Measurements from ENCODE around the gene GEMIN5.
"Not testable (repeated sequence)": the region's sequence is repeated elsewhere in the genome, so short reads cannot be mapped to it uniquely, and the experiment has no call there.

Gene GEMIN5

GRCh38 chr5:154943527-154943926 lies 5.5 kb upstream of the GEMIN5 start:
- DNase-seq = no peak

- peak; percentile 93 for DNase-seq
Observed at GRCh38 chr5:154940772-154941620, 3.0 kb upstream of the GEMIN5 start, which contains the start of gene MRPL22. MRPL22 (plus strand) TSS chr5:154941073; CDS start chr5:154941111, 38 bp downstream.

- no peak for DNase-seq
Observed at GRCh38 chr5:154940375-154940771, 2.4 kb upstream of the GEMIN5 start.

GRCh38 chr5:154939387-154939786 lies 1.4 kb upstream of the GEMIN5 start:
- DNase-seq = not testable (repeated sequence)

- DNase-seq = no peak
Observed at GRCh38 chr5:154937186-154937717, 759 bp downstream of the GEMIN5 start.

- no peak for DNase-seq
Observed at GRCh38 chr5:154934881-154935280, 3.1 kb downstream of the GEMIN5 start.

- DNase-seq = no peak
Observed at GRCh38 chr5:154933537-154933936, 4.5 kb downstream of the GEMIN5 start.

- DNase-seq = no peak
Observed at GRCh38 chr5:154923441-154924430, 14.3 kb downstream of the GEMIN5 start.

- DNase-seq = no peak
Observed at GRCh38 chr5:154917757-154918156, 20.3 kb downstream of the GEMIN5 start.

GRCh38 chr5:154916874-154917273 lies 21.1 kb downstream of the GEMIN5 start:
- DNase-seq = no peak

- not testable (repeated sequence) for DNase-seq
Observed at GRCh38 chr5:154905601-154906000, 32.4 kb downstream of the GEMIN5 start.

GRCh38 chr5:154901913-154902312 lies 36.1 kb downstream of the GEMIN5 start:
- no peak for DNase-seq

GRCh38 chr5:154901276-154901675 lies 36.7 kb downstream of the GEMIN5 start:
- DNase-seq = no peak

- DNase-seq = no peak
Observed at GRCh38 chr5:154900066-154900465, 37.9 kb downstream of the GEMIN5 start.

- no peak for DNase-seq
Observed at GRCh38 chr5:154899151-154899816, 38.7 kb downstream of the GEMIN5 start.

GRCh38 chr5:154898210-154898609 lies 39.8 kb downstream of the GEMIN5 start:
- no peak for DNase-seq

GRCh38 chr5:154896562-154897165 lies 41.3 kb downstream of the GEMIN5 start:
- no peak for DNase-seq

GRCh38 chr5:154895606-154896561 lies 42.1 kb downstream of the GEMIN5 start:
- no peak for DNase-seq

- no peak for DNase-seq
Observed at GRCh38 chr5:154893381-154893780, 44.6 kb downstream of the GEMIN5 start.

- DNase-seq = no peak
Observed at GRCh38 chr5:154892369-154892771, 45.6 kb downstream of the GEMIN5 start.

GRCh38 chr5:154885439-154885838 lies 52.6 kb downstream of the GEMIN5 start:
- no peak for DNase-seq
